Colonic mucosa (tissue), 4 donors: Measurements from ENCODE around the gene MYH15. TPM values are rescaled to one million over a fixed set of nuclear protein-coding genes. Genes with fewer than 3 reads are reported as not detected.

Experiments
- DNase-seq: peaks from one replicate; pipeline ENCODE4 v3.0.0-alpha.2; 2020
- H3K27ac ChIP-seq: fragments of 200-600 bp; one replicate; pipeline ENCODE4 v1.8.0; 2021
- H3K27me3 ChIP-seq: fragments of 200-600 bp; one replicate; pipeline ENCODE4 v1.8.0; 2021
- H3K36me3 ChIP-seq: fragments of 200-600 bp; one replicate; pipeline ENCODE4 v1.8.0; 2021
- H3K4me1 ChIP-seq: fragments of 200-600 bp; one replicate; pipeline ENCODE4 v1.8.0; 2021; ENCODE audit warnings: mild to moderate bottlenecking
- H3K4me3 ChIP-seq: fragments of 200-600 bp; one replicate; pipeline ENCODE4 v1.8.0; 2021
- H3K9ac ChIP-seq, 2 donors: one replicate each; pipeline ENCODE4 v1.7.0; 2013; ENCODE audit warnings: control low read depth in 2 of 2, low read depth in 2 of 2, low read length in 2 of 2
- H3K9me3 ChIP-seq: fragments of 200-600 bp; one replicate; pipeline ENCODE4 v1.8.0; 2021
- intact Hi-C: fragments of 100-400 bp; cut with DNase I; formaldehyde crosslinking; loops from one replicate; pipeline ENCODE4 v1.14.1; 2022
- total RNA-seq, 2 donors: library from RNA; stranded (reverse); fragmentation: NEBNext Ultra II Directional in 1 of 2; extraction: Animal tissue kit (Norgen Biotek cat#: 25700) in 1 of 2; gene quantifications; one replicate each; pipeline ENCODE4 v1.2.1, GENCODE V29; 2021
- TF ChIP-seq, protein P1 (sequence below): fragments of 200-600 bp; IDR thresholded peaks from one replicate; pipeline ENCODE4 v1.8.0; 2022; ENCODE audit warnings: antibody characterized with exemption, mild to moderate bottlenecking
- donor health status: healthy.
- donor health status: DM: no; HTN: no; CAD: no.
- donor health status: DM: no; HTN: no; CAD: no.

Gene MYH15
- total RNA-seq, 2 donors from 2014 or later: 0.13 to 0.44 TPM

DNA sequence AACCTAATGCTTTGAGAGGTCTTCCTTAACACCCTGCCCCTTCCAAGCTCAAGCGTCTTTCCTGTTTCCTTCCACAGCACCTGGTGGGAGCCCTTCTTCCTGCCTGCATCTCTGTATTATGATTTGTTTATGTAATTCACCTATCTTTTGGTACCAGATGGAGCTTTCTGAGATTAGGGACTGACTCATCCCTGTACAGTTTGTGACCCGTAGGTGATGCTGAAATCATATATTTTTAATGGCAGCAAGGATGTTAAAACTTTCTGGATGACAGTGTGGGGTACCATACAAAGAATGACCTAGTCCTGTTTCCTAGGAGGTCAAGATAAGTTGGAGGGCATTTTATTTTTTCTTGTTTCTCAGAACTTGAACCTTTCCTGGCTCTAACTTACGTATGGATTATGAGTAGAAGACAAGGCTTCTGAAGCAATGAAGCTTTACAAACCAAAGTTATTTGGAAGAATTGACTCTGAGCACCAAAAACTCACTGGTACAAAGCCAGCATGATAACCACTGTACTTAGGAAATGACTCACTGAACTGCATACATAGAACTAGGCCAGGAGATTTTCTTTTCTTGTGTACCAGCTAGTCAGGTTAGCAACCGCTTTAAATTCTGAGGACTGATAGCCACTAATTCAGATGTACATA, 167.4 kb downstream of the MYH15 start:
- DNase-seq: no peak
- Histone ChIP-seq H3K9me3 (no peaks in the 10 kb centered on the region), H3K36me3 (no peaks in the 10 kb centered on the region), H3K4me3 (no peak overlapping the region), H3K9ac (no peak overlapping the region), H3K27ac (no peak overlapping the region), H3K4me1 (no peaks in the 10 kb centered on the region), H3K27me3 (no peaks in the 10 kb centered on the region)
- intact Hi-C loops: no loop called here
- TF ChIP-seq, protein P1, sequence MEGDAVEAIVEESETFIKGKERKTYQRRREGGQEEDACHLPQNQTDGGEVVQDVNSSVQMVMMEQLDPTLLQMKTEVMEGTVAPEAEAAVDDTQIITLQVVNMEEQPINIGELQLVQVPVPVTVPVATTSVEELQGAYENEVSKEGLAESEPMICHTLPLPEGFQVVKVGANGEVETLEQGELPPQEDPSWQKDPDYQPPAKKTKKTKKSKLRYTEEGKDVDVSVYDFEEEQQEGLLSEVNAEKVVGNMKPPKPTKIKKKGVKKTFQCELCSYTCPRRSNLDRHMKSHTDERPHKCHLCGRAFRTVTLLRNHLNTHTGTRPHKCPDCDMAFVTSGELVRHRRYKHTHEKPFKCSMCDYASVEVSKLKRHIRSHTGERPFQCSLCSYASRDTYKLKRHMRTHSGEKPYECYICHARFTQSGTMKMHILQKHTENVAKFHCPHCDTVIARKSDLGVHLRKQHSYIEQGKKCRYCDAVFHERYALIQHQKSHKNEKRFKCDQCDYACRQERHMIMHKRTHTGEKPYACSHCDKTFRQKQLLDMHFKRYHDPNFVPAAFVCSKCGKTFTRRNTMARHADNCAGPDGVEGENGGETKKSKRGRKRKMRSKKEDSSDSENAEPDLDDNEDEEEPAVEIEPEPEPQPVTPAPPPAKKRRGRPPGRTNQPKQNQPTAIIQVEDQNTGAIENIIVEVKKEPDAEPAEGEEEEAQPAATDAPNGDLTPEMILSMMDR: no peak

DNA sequence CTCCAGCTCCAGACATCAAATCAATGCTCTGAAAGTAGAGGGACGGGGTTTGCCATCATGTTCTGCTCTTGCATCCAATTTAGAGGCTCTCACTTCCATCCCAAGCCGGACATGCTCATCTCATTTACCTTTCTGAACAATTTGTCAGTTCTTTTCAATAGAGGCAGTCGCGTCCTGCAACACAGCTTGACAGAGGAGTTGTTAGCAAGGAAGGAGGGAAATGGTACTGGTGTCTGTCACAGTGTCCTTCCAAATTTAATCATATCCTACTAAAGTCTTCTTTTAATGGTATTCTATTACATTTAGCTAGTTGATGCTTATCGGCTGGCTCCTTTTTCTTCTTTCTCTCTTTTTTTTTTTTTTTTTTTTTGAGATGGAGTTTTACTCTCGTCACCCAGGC, 168.5 kb downstream of the MYH15 start:
- H3K27ac ChIP-seq: no peak overlapping the region
- no peak overlapping the region for H3K4me3 ChIP-seq
- no peaks in the 10 kb centered on the region for H3K9me3 ChIP-seq
- H3K4me1 ChIP-seq: no peaks in the 10 kb centered on the region
- H3K36me3 ChIP-seq: no peaks in the 10 kb centered on the region
- no peaks in the 10 kb centered on the region for H3K27me3 ChIP-seq
- DNase-seq: no peak
- intact Hi-C loops: no loop called here
- no peak overlapping the region for H3K9ac ChIP-seq
- TF ChIP-seq, protein P1: no peak

DNA sequence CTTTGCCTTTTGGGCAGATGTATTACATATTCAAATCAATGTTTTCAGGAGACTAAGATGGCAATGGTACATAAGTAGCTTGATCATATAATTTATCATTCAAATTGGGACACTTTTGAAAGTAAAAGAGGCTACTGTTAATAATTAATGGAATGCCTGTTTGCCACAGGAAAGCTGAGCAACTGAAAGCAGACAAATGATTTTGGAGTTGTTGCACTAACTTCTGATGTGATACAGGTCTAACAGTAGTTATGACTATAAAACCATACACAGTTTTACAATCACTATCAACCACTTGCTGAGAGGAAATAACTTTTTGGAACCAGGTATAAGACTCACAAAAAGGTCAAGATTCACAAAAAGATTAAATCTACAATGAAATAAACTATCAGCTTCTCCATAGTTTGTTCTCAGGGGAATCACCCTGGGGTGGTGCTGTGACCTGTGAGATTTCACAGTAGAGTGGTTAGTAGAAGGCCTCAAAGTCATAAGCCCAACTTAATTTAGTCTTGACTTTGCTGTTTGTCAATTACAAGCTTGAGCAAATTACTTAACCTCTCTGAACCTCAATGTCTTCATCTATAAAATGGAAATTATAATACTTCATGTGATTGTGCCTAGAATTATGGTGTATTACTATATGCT, 171.4 kb downstream of the MYH15 start:
- Histone ChIP-seq H3K27ac (no peak overlapping the region), H3K27me3 (no peaks in the 10 kb centered on the region), H3K9me3 (no peaks in the 10 kb centered on the region), H3K4me1 (no peaks in the 10 kb centered on the region), H3K4me3 (no peak overlapping the region), H3K9ac (no peak overlapping the region), H3K36me3 (no peaks in the 10 kb centered on the region)
- TF ChIP-seq, protein P1: no peak
- intact Hi-C loops: no loop called here
- no peak for DNase-seq

DNA sequence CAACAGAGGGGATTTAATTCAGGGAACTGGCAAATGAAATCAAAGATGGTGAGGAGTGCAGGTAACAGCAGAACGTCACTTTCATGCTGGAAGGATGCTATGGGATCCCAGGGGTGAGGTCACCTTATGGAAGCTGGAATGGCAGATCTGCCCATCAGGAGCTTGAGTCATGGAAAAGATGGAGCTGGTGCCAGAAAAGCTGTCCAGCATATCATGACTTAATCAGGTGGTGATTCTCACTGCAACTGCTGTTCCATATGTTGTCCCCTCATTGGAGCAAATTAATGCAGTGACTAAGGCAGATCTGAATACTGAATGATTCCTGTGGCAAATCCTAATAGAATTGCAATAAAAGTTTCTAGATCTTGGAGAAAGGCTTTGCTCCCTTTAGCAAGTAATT, 175.7 kb downstream of the MYH15 start:
- Histone ChIP-seq H3K4me1 (no peaks in the 10 kb centered on the region), H3K27ac (no peak overlapping the region), H3K9ac (no peak overlapping the region), H3K4me3 (no peak overlapping the region), H3K9me3 (no peaks in the 10 kb centered on the region), H3K36me3 (no peaks in the 10 kb centered on the region), H3K27me3 (no peaks in the 10 kb centered on the region)
- TF ChIP-seq, protein P1: no peak
- no peak for DNase-seq
- intact Hi-C loops: no loop called here

DNA sequence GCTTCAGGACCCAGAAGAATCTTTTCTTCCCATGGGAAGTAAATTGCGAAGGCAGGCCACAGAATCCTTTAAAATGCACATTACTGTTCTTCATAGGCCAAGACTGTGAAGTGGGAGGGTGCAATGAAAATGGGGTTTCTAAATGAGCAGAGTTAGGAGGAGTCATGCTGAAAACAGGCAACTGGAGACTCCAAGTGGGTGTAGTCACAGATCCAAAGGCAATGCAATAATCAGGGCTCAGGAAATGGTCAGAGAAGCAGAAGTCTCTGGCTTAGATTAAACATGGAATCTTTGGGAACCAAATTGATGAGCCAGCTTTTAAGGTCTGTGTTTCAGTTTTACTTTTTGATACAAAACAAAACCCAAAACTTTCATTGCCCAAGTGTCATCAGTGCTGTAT, 176.4 kb downstream of the MYH15 start:
- Histone ChIP-seq H3K4me1 (no peaks in the 10 kb centered on the region), H3K9me3 (no peaks in the 10 kb centered on the region), H3K9ac (no peak overlapping the region), H3K27ac (no peak overlapping the region), H3K36me3 (no peaks in the 10 kb centered on the region), H3K4me3 (no peak overlapping the region), H3K27me3 (no peaks in the 10 kb centered on the region)
- DNase-seq: no peak
- TF ChIP-seq, protein P1: no peak
- intact Hi-C loops: no loop called here
